Motor neuron (in vitro differentiated cells): ENCODE measurements around the gene RABGAP1L. TPM values are rescaled to one million over a fixed set of nuclear protein-coding genes. Genes with fewer than 3 reads are reported as not detected.
"Not testable (repeated sequence)": the region's sequence is repeated elsewhere in the genome, so short reads cannot be mapped to it uniquely, and the experiment has no call there.

Experiments used
- ATAC-seq, 8 experiments: fragments of 200-7000 bp; cut with Tn5 transposase; replicated peaks in 6 of 8; 2 replicates each; pipeline ENCODE4 v1.8.0; 2021; ENCODE audit warnings: mild to moderate bottlenecking in 8 of 8, moderate library complexity in 8 of 8
- H3K27ac ChIP-seq, 2 donors: fragments of 250-450 bp; sonication (Bioruptor Pico); 2 replicates each; pipeline ENCODE4 v1.9.0; 2021; ENCODE audit warnings: antibody characterized with exemption in 2 of 2, mild to moderate bottlenecking in 2 of 2, moderate library complexity in 1 of 2
- H3K4me1 ChIP-seq, 2 donors: fragments of 250-450 bp; sonication (Bioruptor Pico); replicated peaks in 1 of 2; 2 replicates each; pipeline ENCODE4 v1.6.1; 2021; ENCODE audit warnings: antibody characterized with exemption in 2 of 2, mild to moderate bottlenecking in 2 of 2, moderate library complexity in 1 of 2
- H3K4me3 ChIP-seq, 5 donors: fragments of 250-450 bp; sonication (Bioruptor Pico); 2 replicates each; pipeline ENCODE4 v1.9.0; 2021; ENCODE audit warnings: antibody characterized with exemption in 5 of 5, mild to moderate bottlenecking in 5 of 5, moderate library complexity in 4 of 5
- WGBS, 10 experiments: fragments of 450-650 bp; shearing (Covaris generic); methylation state at CpG; one replicate each; pipeline ENCODE4 v1.0.0; 2022; 5-methylcytosine and 5-hydroxymethylcytosine counted together
- in situ Hi-C, 9 experiments: fragments of 400-800 bp; cut with MboI; loops; one replicate each; pipeline ENCODE4 v1.15.0; 2021; ENCODE audit warnings: low sequenced_read_pairs in 9 of 9, low pct_unique_long_range_greater_than_20kb in 2 of 9; ENCODE audit not compliant: unreplicated experiment in 9 of 9
- total RNA-seq, 8 experiments: library from RNA; unstranded; fragments of 300-600 nt; gene quantifications; 2 replicates each; pipeline versions ENCODE4 v1.2.3 to v1.2.4, GENCODE V29; 2022

RABGAP1L gene
- total RNA-seq, 8 experiments from 2014 or later: 22.0 to 60.3 (median 45.3) TPM

DNA sequence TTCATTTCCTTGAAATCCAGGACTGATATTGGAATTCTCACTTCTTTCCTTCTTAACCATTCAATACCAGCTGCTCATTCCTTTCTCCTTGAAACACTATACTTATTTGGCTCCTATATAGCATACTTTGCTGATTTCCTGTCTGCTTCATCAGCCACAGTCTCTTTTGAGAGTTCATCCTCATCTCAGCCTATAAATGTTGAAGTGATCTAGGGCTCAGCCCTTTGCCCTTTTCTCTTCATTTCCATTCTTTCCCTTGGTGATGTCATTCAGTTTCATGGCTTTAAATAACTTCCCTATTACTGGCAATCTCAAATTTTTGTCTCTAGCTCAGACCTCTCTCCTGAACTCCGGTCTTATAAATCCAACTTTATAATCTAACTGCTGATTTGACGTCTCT is 24.1 kb upstream of the RABGAP1L start:
- Histone ChIP-seq H3K4me3 (no peak overlapping the region), H3K4me1 (no peaks in the 10 kb centered on the region), H3K27ac (no peak overlapping the region)
- in situ Hi-C loops: no loop called here
- WGBS, 10 experiments: 0 to 100% (median 69%) methylated on average over 1 to 2 of the region's 2 CpGs
- peak in 1 of 8 experiments; percentile 31 for ATAC-seq

GRCh38 chr1:174136714-174137113 is 22.6 kb upstream of the RABGAP1L start:
- Histone ChIP-seq H3K4me3 (no peak overlapping the region), H3K4me1 (no peaks in the 10 kb centered on the region), H3K27ac (no peak overlapping the region)
- 45 to 100% (median 78%) methylated on average over 1 of the region's 1 CpG for WGBS, 10 experiments
- in situ Hi-C loops: no loop called here
- no peak for ATAC-seq

DNA sequence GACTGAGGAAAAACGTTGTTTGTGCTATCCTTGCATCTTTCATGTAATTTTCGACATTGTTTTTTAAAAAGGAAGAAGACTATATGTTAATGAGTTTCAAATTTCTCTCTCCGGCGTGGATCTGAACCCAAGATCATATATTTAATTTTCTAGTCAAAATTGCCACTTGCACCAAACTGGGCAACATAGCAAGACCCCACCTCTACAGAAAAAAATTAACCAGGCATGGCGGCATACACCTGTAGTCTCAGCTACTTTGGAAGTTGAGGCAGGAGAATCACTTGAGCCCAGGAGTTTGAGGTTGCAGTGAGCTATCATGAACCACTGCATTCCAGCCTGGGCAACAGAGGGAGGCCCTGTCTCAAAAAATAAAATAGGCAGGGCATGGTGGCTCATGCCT is 16.5 kb upstream of the RABGAP1L start:
- Histone ChIP-seq H3K4me3 (no peak overlapping the region), H3K27ac (no peak overlapping the region), H3K4me1 (no peaks in the 10 kb centered on the region)
- WGBS, 10 experiments: 33 to 84% (median 75%) methylated on average over 2 to 5 of the region's 5 CpGs; no CpG with 5 or more reads in 2 of the 10 experiments
- in situ Hi-C loops: no loop called here
- ATAC-seq: no peak

DNA sequence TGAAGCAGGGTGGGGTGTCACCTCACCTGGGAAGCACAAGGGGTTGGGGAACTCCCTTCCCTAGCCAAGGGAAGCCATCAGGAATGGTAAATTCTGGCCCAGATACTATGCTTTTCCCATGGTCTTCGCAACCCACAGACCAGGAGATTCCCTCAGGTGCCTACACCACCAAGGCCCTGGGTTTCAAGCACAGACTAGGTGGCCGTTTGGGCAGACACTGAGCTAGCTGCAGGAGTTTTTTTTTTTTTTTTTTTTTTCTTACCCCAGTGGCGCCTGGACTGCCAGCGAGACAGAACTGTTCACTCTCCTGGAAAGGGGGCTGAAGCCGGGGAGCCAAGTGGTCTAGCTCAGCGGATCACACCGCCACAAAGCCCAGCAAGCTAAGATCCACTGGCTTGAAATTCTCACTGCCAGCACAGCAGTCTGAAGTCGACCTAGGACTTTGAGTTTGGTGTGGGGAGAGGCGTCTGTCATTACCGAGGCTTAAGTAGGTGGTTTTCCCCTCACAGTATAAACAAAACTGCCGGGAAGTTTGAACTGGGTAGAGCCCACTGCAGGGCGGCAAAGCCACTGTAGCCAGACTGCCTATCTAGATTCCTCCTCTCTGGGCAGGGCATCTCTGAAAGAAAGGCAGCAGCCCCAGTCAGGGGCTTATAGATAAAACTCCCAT is 15.5 kb upstream of the RABGAP1L start:
- H3K4me3 ChIP-seq, H3K27ac ChIP-seq, H3K4me1 ChIP-seq, in situ Hi-C loops: not testable (repeated sequence)
- 0 to 100% (median 83%) methylated on average over 1 to 12 of the region's 12 CpGs; no CpG with 5 or more reads in 3 of the 10 experiments for WGBS, 10 experiments
- ATAC-seq: peak in 1 of 8 experiments; percentile 26

- in situ Hi-C loops, H3K27ac ChIP-seq, H3K4me1 ChIP-seq, ATAC-seq, H3K4me3 ChIP-seq: not testable (repeated sequence)
- WGBS, 10 experiments: 50 to 100% (median 72%) methylated on average over 1 to 2 of the region's 3 CpGs; no CpG with 5 or more reads in 6 of the 10 experiments
These were observed 14.9 kb upstream of the RABGAP1L start for GRCh38 chr1:174144397-174144783.

- Histone ChIP-seq H3K4me1 (no peaks in the 10 kb centered on the region), H3K4me3 (no peak overlapping the region), H3K27ac (no peak overlapping the region)
- ATAC-seq: no peak
- in situ Hi-C loops: no loop called here
- WGBS, 10 experiments: 37 to 94% (median 64%) methylated on average over 2 to 4 of the region's 4 CpGs; no CpG with 5 or more reads in 2 of the 10 experiments
These were observed 10.1 kb upstream of the RABGAP1L start for GRCh38 chr1:174149216-174149615.

GRCh38 chr1:174150499-174150898 is 8.8 kb upstream of the RABGAP1L start:
- no peaks in the 10 kb centered on the region for H3K4me1 ChIP-seq
- H3K4me3 ChIP-seq: no peak overlapping the region
- no peak overlapping the region for H3K27ac ChIP-seq
- in situ Hi-C loops: no loop called here
- ATAC-seq: no peak
- WGBS, 10 experiments: 80 to 100% (median 100%) methylated on average over 1 to 2 of the region's 2 CpGs; no CpG with 5 or more reads in 4 of the 10 experiments

DNA sequence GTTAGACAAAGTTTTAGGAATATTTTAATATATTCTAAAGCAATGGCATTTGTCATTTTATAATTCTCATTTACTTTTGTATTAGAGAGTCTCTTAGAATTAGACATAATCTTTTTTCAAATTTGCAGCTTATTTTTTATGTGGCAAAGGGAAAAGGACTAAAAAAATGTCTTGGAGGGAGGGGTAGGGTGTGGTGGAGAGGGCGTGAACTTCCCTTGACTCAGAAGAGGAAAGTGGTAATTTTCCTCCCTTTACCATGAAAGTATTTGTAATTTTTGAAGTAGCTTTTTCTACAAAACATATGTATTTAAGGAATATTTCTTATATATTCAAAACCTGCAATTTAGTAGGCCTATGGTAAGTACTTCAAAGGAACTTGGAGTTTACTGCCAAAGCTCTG is 6.9 kb upstream of the RABGAP1L start:
- in situ Hi-C loops: no loop called here
- no peak overlapping the region for H3K27ac ChIP-seq
- H3K4me3 ChIP-seq: no peak overlapping the region
- 0 to 100% (median 88%) methylated on average over 1 of the region's 1 CpG; no CpG with 5 or more reads in 2 of the 10 experiments for WGBS, 10 experiments
- H3K4me1 ChIP-seq: no peaks in the 10 kb centered on the region
- peak in 1 of 8 experiments; percentile 27 for ATAC-seq

- peak in 5 of 8 experiments; percentile 32 to 78 (median 72) for ATAC-seq
- H3K27ac ChIP-seq: no peak overlapping the region
- H3K4me3 ChIP-seq: no peak overlapping the region
- peaks cover 0 to 1% of the 10 kb centered on the region in 2 donors for H3K4me1 ChIP-seq
- in situ Hi-C loops: no loop called here
- whole genome bisulfite sequencing, 10 experiments: 62 to 86% (median 80%) methylated on average over 3 to 5 of the region's 5 CpGs
These were observed 6.1 kb upstream of the RABGAP1L start for GRCh38 chr1:174153085-174153824.

DNA sequence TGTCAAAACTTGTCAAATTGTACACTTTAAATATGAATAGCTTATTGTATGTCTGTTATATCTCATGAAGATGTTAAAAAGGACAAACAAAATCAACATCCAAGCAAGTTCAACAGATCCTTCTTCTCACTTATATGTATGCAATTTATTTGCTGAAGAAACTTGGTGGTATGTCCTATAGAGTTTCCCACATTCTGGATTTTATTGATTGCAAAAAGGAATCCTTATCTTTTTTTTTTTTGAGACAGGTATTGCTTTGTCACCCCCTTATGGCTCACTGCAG is 5.6 kb upstream of the RABGAP1L start:
- in situ Hi-C loops: no loop called here
- H3K27ac ChIP-seq: no peak overlapping the region
- peak in 1 of 8 experiments; percentile 16 for ATAC-seq
- peaks cover 0 to 4% of the 10 kb centered on the region in 2 donors for H3K4me1 ChIP-seq
- no peak overlapping the region for H3K4me3 ChIP-seq

DNA sequence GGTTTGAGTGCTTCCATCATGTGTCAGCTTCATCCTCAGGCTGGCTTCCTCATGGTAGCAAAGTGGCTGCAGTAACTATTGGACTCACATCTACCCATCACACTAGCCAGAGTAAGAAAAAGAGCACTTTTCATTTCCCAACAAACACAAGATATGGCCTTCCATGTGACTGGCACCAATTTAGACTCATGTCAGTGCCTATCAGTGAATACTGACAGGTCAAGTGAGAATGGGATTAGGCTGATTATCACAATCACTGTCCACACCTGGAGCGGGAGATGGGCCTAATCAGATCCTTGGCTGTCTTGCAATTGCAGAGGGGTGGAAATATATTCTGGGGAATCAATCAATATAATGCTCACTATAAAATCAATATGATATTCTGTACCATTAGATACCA is 2.9 kb upstream of the RABGAP1L start:
- Histone ChIP-seq H3K4me1 (peaks cover 5 to 7% of the 10 kb centered on the region in 2 donors), H3K4me3 (no peak overlapping the region), H3K27ac (no peak overlapping the region)
- in situ Hi-C loops: no loop called here
- no peak for ATAC-seq
- 100% methylated on average over 1 of the region's 1 CpG; no CpG with 5 or more reads in 4 of the 10 experiments for WGBS, 10 experiments

GRCh38 chr1:174157157-174157806 is 2.0 kb upstream of the RABGAP1L start:
- Histone ChIP-seq H3K4me1 (peaks cover 5 to 7% of the 10 kb centered on the region in 2 donors), H3K27ac (no peak overlapping the region), H3K4me3 (no peak overlapping the region)
- WGBS, 10 experiments: 30 to 100% (median 68%) methylated on average over 1 to 3 of the region's 3 CpGs
- ATAC-seq: no peak
- in situ Hi-C loops: no loop called here

DNA sequence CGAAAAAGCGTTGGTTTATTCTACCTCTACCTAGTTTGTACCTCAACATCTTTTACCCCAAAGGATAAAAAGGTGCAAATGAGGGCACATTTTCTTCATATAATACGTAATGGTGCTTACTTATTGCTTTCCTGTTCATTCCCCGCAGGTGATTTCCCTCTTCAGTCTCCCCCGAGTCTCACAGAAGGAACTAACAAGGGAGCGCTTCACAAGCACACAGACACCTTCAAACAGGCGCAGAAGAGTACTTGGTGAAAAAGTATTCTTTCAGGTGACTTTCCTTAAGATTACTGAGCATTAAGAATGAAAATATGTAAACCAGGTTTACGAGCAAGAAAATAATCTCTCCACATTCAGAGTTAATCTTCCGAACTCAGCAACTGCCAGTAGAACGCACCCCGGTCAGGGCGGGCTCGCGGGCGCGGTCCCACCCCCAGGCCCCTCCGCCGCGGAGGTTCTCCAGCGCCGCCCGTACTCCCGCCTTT is 511 bp upstream of the RABGAP1L start:
- 0 to 50% (median 7%) methylated on average over 2 to 17 of the region's 23 CpGs; no CpG with 5 or more reads in 1 of the 10 experiments for WGBS, 10 experiments
- peak overlapping the region; percentile 59 to 86 (median 76) for H3K4me3 ChIP-seq
- in situ Hi-C loops: no loop called here
- no peak overlapping the region for H3K27ac ChIP-seq
- peaks cover 5 to 7% of the 10 kb centered on the region in 2 donors for H3K4me1 ChIP-seq
- peak in 6 of 8 experiments; percentile 0 to 5 (median 2) for ATAC-seq
